NK-92 (cell line): ENCODE results near the gene CDK2AP2.
"Not testable (repeated sequence)": the region's sequence is repeated elsewhere in the genome, so short reads cannot be mapped to it uniquely, and the experiment has no call there.

Experiments
- DNase-seq: peaks from one replicate; lab custom pipeline; 2025; ENCODE audit not compliant: unreplicated experiment; lab: John Stamatoyannopoulos, UW

The CDK2AP2 gene

DNA sequence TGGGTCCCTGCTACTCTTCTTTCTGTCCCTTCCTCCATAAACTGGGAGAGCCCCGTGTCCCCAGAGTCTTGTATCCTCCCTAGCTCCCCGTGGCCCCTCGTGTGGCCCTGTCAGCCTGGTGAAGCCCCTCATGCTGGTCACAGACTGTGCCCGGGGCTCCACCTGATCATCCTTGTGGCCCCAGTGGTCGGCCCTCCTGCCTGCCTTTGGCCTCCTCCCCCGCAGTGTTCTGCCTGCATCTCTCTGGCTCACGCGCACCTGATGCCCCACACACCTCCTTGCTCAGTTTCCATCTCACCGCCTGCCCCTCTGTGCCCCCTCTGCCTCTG lies 16.5 kb upstream of the CDK2AP2 start:
- DNase-seq: no peak

DNA sequence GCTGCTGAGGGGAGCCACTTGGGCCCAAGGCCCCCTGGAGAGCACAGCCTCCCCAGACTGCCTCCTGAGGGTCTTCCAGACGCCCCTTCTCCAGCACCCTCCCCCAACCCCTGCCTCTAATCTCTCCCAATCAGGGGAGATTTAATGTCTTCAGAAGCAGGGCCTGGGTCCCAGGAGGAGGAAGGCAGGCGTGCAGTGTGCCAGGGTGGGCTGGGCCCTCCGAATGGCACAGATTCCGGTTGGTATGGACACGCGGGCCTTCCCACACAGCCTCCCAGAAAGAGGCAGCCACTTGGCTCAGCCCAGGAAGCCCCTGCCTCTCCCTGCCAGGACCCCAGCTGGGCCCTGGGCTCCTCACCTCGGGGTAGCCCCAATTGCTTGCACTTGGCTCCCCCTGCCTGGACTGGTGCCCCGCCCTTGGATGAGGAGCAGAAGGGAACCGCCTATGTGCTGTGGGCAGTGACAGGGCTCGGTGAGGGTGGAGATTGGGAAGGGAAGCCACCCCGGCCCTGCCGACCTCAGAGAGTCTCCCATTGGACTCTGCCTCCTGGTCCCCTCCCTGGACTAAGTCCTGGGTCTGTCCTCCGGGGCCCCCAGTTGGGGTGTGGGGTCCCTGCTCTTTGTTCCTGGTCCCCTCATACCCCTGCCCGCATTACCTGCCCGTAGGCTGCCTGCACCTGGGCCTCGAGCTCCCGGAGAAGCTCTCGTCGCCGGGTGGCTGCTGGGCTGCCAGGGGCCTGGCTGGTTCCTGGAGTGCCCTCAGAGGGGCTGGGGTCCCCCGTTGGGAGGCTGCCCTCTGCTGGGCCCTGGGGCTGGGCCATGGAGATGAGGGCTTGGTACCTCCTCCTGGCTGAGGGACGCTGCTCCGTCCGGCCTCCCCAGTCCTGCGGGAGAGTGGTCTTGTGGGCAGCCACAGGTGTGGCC lies 15.9 kb upstream of the CDK2AP2 start:
- no peak for DNase-seq

- DNase-seq: no peak
These were observed 15.0 kb upstream of the CDK2AP2 start, which contains the start of gene CABP2 for GRCh38 chr11:67522844-67523555. CABP2 (minus strand) TSS chr11:67523446; CDS start chr11:67523326, 120 bp downstream.

DNA sequence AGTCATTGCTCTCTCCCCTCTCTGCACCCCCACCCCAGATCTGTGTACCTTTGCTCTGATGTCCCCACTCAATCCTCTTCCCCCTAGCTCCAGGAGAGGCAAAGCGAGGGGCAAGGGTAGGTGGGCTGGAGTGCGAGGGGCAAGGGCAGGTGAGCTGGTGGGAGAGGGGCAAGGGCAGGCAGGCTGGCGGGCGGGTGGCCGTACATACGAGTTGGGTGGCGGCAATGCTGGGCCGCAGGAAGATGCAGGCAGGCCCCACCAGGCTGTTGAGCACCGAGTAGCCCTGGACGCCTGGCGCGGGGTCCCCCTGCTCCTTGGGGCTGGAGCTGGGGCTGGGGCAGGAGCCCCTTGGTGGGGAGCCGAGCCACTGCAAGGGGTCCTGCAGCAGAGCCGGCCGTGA lies 14.4 kb upstream of the CDK2AP2 start:
- DNase-seq: no peak

- DNase-seq: no peak
These were observed 14.0 kb upstream of the CDK2AP2 start for GRCh38 chr11:67521924-67522323.

- DNase-seq: no peak
These were observed 13.2 kb upstream of the CDK2AP2 start for GRCh38 chr11:67520856-67521824.

GRCh38 chr11:67519726-67520125 lies 11.8 kb upstream of the CDK2AP2 start:
- no peak for DNase-seq

- DNase-seq: no peak
These were observed 10.0 kb upstream of the CDK2AP2 start for GRCh38 chr11:67517784-67518552.

- DNase-seq: no peak
These were observed 8.8 kb upstream of the CDK2AP2 start for GRCh38 chr11:67516806-67517205.

DNA sequence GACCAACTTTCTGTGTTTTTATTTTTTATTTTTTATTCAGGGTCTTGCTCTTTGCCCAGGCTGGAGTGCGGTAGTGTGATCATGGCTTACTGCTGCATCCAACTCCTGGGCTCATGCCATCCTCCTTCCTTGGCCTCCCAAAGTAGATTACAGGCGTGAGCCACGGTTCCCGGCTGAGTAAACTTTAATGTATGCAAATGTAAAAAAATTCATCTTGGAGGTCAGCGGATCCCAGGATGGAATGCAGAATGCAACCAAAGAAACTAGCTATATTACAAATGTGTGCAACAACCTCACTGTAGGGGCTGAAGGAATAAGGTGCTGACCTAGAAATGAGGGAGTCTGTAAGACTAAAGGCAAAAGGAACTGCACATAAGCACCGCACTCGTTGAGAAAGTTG lies 6.2 kb upstream of the CDK2AP2 start:
- DNase-seq: no peak

DNA sequence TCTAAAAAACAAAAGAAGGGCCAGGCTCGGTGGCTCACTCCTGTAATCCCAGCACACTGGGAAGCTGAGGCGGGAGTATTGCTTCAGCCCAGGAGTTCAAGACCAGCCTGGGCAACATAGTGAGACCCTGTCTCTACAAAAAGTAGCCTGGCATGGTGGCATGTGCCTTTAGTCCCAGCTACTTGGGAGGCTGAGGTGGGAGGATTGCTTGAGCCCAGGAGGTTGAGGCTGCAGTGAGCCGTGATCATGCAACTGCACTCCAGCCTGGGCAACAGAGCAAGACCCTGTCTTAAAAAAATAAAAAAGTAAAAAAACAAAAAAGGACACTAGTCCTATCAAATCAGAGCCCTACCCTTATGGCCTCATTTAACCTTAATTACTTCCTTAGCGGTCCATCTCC lies 3.6 kb upstream of the CDK2AP2 start:
- DNase-seq: not testable (repeated sequence)

DNA sequence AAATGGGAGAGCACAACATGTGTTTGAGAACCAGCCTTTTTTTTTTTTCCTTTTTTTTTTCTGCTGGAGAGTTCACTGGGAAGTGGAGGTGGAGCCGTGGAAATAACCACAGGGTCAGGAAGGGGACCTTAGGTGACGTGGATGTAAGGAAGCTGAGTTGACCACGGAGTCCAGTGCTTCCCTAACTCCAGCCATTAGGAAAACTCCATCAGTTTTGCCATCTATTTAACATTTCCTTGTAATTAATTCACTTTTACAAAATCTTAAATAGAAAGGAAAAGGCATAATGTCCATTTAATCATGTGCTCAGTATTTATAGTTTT lies 2.0 kb upstream of the CDK2AP2 start:
- DNase-seq: no peak

- DNase-seq: peak; percentile 94
These were observed 642 bp upstream of the CDK2AP2 start for GRCh38 chr11:67508486-67509121.

GRCh38 chr11:67507242-67507863 lies 609 bp downstream of the CDK2AP2 start:
- DNase-seq: no peak

DNA sequence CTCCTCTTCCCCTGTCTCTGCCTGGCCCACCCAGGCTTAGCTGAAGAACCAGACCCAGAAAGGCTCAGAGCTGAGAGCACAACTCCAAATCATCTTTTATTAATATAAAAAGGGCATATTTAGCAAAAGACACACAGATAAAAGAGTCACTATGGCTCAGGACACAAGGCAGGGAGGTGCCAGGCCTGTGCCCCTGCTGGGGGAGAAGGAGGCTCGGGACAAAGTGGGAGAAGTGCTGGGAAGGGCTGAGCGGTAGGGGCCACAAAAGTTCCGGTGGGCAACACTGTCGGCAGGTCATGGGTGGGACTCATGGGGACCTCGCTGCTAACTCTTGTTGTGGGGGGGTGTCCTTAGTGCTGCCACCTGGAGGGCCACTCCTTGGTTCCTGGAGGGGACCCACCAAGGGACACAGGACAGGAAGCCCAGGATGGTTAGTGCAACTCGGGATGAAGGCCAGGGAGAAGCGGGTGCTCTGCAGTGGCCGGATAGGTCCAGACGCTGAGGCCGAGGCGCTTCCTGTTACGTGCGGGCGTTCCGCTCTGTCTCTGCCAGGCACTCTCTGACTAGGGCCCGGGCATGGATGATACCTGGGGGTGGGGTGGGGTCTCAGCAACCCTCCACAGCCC lies 1.4 kb downstream of the CDK2AP2 start:
- no peak for DNase-seq

GRCh38 chr11:67505605-67506396 lies 2.2 kb downstream of the CDK2AP2 start:
- no peak for DNase-seq

DNA sequence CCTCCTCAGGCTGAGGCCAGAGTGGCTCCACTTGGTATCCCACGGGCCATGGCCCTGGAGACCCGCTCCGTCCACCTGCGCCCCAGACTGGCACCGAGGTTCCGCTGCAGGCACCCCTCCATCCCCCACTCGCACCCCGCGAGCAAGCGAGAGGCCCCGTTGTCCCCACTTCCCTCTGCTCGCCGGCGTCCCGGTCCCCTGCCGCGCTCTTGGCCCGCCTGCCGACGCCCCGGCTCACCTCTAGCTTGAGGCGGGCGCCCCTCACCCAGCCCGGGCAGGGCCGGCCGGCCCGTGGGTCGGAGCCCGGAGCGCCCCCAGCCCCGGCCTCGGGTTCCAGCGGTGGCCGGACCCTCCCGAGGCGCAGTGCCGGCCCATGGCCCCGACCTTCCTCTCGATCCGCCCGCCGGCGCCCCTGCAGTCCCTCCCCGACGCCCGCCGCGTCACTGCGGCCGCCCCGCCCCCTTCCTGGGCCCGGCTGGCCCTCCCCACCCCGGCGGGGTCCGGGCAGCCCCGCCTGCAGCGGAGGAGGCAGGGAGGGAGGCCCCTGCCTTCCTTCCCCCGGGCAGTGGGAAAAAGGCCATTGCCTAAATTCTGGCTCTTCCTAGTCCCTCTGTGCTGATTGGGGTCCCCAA lies 2.9 kb downstream of the CDK2AP2 start, which contains the start of gene PITPNM1:
TSS of gene PITPNM1 (minus strand) at position 414 of the 632 bp plus-strand sequence. CDS start 1,183 bp downstream, outside the sequence.
- no peak for DNase-seq
